ENCODE results near the gene ONECUT1. TPM values are rescaled to one million over a fixed set of nuclear protein-coding genes. Genes with fewer than 3 reads are reported as not detected.

ONECUT1 gene
- total and polyA plus RNA-seq, 5 donors from 2014 or later = not detected

- H3K9me3 ChIP-seq (ENCODE audit: control insufficient read depth in 2 of 2, low read length in 2 of 2) = no peaks in the 10 kb centered on the region
- ATAC-seq (ENCODE audit: low read depth in 2 of 2) (no peak), DNase-seq (no peak)
- no peaks in the 10 kb centered on the region for H3K36me3 Mint-ChIP-seq
- peaks cover 2% of the 10 kb centered on the region for H3K27me3 ChIP-seq (ENCODE audit: control insufficient read depth, insufficient read depth, low read length)
- H3K4me1 Mint-ChIP-seq = no peaks in the 10 kb centered on the region
- no peak overlapping the region for H3K27ac ChIP-seq (ENCODE audit: insufficient read depth, low read length, poor library complexity, severe bottlenecking)
- no peak overlapping the region for H3K4me3 ChIP-seq (ENCODE audit: low read depth, low read length)
- H3K4me3 Mint-ChIP-seq = no peak overlapping the region
- peaks cover 13% of the 10 kb centered on the region for H3K27me3 Mint-ChIP-seq
- H3K36me3 ChIP-seq (ENCODE audit: control insufficient read depth, insufficient read depth, low read length) = no peaks in the 10 kb centered on the region
- H3K4me1 ChIP-seq (ENCODE audit: control insufficient read depth, insufficient read depth, low read length, poor library complexity, severe bottlenecking) = no peaks in the 10 kb centered on the region
- H3K9me3 Mint-ChIP-seq = peaks cover 0 to 1% (median 0%) of the 10 kb centered on the region in 7 donors
- no peak overlapping the region for H3K27ac Mint-ChIP-seq
These were observed 71.6 kb downstream of the ONECUT1 start for GRCh38 chr15:52718551-52718950.

GRCh38 chr15:52717924-52718323 is 72.2 kb downstream of the ONECUT1 start:
- H3K4me3 ChIP-seq (ENCODE audit: low read depth, low read length) = no peak overlapping the region
- DNase-seq (no peak), ATAC-seq (ENCODE audit: low read depth in 2 of 2) (no peak)
- Mint-ChIP-seq H3K9me3 (peaks cover 0 to 1% (median 0%) of the 10 kb centered on the region in 7 donors), H3K27me3 (peaks cover 10% of the 10 kb centered on the region), H3K27ac (no peak overlapping the region), H3K36me3 (no peaks in the 10 kb centered on the region), H3K4me3 (no peak overlapping the region), H3K4me1 (no peaks in the 10 kb centered on the region)
- H3K4me1 ChIP-seq (ENCODE audit: control insufficient read depth, insufficient read depth, low read length, poor library complexity, severe bottlenecking) = no peaks in the 10 kb centered on the region
- no peaks in the 10 kb centered on the region for H3K27me3 ChIP-seq (ENCODE audit: control insufficient read depth, insufficient read depth, low read length)
- no peak overlapping the region for H3K27ac ChIP-seq (ENCODE audit: insufficient read depth, low read length, poor library complexity, severe bottlenecking)
- H3K36me3 ChIP-seq (ENCODE audit: control insufficient read depth, insufficient read depth, low read length) = no peaks in the 10 kb centered on the region
- H3K9me3 ChIP-seq (ENCODE audit: control insufficient read depth in 2 of 2, low read length in 2 of 2) = no peaks in the 10 kb centered on the region

GRCh38 chr15:52717481-52717880 is 72.7 kb downstream of the ONECUT1 start:
- ATAC-seq (ENCODE audit: low read depth in 2 of 2) = no peak
- no peak overlapping the region for H3K27ac ChIP-seq (ENCODE audit: insufficient read depth, low read length, poor library complexity, severe bottlenecking)
- Mint-ChIP-seq H3K36me3 (no peaks in the 10 kb centered on the region), H3K27ac (no peak overlapping the region), H3K27me3 (peaks cover 6% of the 10 kb centered on the region), H3K9me3 (peaks cover 0 to 1% (median 0%) of the 10 kb centered on the region in 7 donors), H3K4me3 (no peak overlapping the region), H3K4me1 (no peaks in the 10 kb centered on the region)
- no peak for DNase-seq
- H3K36me3 ChIP-seq (ENCODE audit: control insufficient read depth, insufficient read depth, low read length) = no peaks in the 10 kb centered on the region
- H3K9me3 ChIP-seq (ENCODE audit: control insufficient read depth in 2 of 2, low read length in 2 of 2) = no peaks in the 10 kb centered on the region
- H3K27me3 ChIP-seq (ENCODE audit: control insufficient read depth, insufficient read depth, low read length) = no peaks in the 10 kb centered on the region
- no peak overlapping the region for H3K4me3 ChIP-seq (ENCODE audit: low read depth, low read length)
- H3K4me1 ChIP-seq (ENCODE audit: control insufficient read depth, insufficient read depth, low read length, poor library complexity, severe bottlenecking) = no peaks in the 10 kb centered on the region

DNA sequence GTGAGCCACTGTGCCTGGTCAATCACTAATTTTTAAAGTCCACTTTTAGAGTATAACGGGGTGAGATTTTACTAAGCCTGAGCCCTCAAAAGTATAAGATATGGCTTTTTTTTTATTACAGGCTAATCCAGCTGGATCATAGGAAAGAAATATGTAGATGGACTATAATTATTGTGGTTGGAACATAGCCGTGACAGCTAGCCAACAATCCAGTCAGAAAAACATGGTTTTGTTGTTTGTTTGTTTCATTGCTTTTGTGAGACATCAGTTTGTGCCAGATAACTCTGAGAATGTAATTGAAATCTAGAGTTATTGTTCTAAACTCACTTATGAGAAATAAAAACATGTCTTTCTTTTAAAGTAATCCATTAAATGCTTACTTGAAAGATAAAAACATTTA is 73.6 kb downstream of the ONECUT1 start:
- Histone ChIP-seq H3K4me3 (ENCODE audit: low read depth, low read length) (no peak overlapping the region), H3K4me1 (ENCODE audit: control insufficient read depth, insufficient read depth, low read length, poor library complexity, severe bottlenecking) (no peaks in the 10 kb centered on the region), H3K36me3 (ENCODE audit: control insufficient read depth, insufficient read depth, low read length) (no peaks in the 10 kb centered on the region), H3K27ac (ENCODE audit: insufficient read depth, low read length, poor library complexity, severe bottlenecking) (no peak overlapping the region), H3K27me3 (ENCODE audit: control insufficient read depth, insufficient read depth, low read length) (no peaks in the 10 kb centered on the region), H3K9me3 (ENCODE audit: control insufficient read depth in 2 of 2, low read length in 2 of 2) (no peaks in the 10 kb centered on the region)
- no peak for ATAC-seq (ENCODE audit: low read depth in 2 of 2)
- peaks cover 6% of the 10 kb centered on the region for H3K27me3 Mint-ChIP-seq
- peaks cover 0 to 1% (median 0%) of the 10 kb centered on the region in 7 donors for H3K9me3 Mint-ChIP-seq
- no peaks in the 10 kb centered on the region for H3K36me3 Mint-ChIP-seq
- DNase-seq = no peak
- H3K27ac Mint-ChIP-seq = no peak overlapping the region
- no peak overlapping the region for H3K4me3 Mint-ChIP-seq
- H3K4me1 Mint-ChIP-seq = peaks cover 0 to 2% (median 0%) of the 10 kb centered on the region in 4 donors

- peaks cover 6% of the 10 kb centered on the region for H3K27me3 Mint-ChIP-seq
- Histone ChIP-seq H3K36me3 (ENCODE audit: control insufficient read depth, insufficient read depth, low read length) (no peaks in the 10 kb centered on the region), H3K27ac (ENCODE audit: insufficient read depth, low read length, poor library complexity, severe bottlenecking) (no peak overlapping the region), H3K4me3 (ENCODE audit: low read depth, low read length) (no peak overlapping the region), H3K4me1 (ENCODE audit: control insufficient read depth, insufficient read depth, low read length, poor library complexity, severe bottlenecking) (no peaks in the 10 kb centered on the region), H3K27me3 (ENCODE audit: control insufficient read depth, insufficient read depth, low read length) (no peaks in the 10 kb centered on the region), H3K9me3 (ENCODE audit: control insufficient read depth in 2 of 2, low read length in 2 of 2) (no peaks in the 10 kb centered on the region)
- DNase-seq (no peak), ATAC-seq (ENCODE audit: low read depth in 2 of 2) (no peak)
- H3K27ac Mint-ChIP-seq = no peak overlapping the region
- H3K4me1 Mint-ChIP-seq = peaks cover 0 to 2% (median 0%) of the 10 kb centered on the region in 4 donors
- no peaks in the 10 kb centered on the region for H3K36me3 Mint-ChIP-seq
- peaks cover 0 to 1% (median 0%) of the 10 kb centered on the region in 7 donors for H3K9me3 Mint-ChIP-seq
- no peak overlapping the region for H3K4me3 Mint-ChIP-seq
These were observed 74.7 kb downstream of the ONECUT1 start for GRCh38 chr15:52715411-52715810.

- H3K27me3 ChIP-seq (ENCODE audit: control insufficient read depth, insufficient read depth, low read length) = no peaks in the 10 kb centered on the region
- Mint-ChIP-seq H3K4me3 (no peak overlapping the region), H3K4me1 (peaks cover 0 to 2% (median 0%) of the 10 kb centered on the region in 4 donors), H3K27ac (no peak overlapping the region), H3K9me3 (peaks cover 0 to 1% (median 0%) of the 10 kb centered on the region in 7 donors), H3K36me3 (no peaks in the 10 kb centered on the region), H3K27me3 (peaks cover 6% of the 10 kb centered on the region)
- ATAC-seq (ENCODE audit: low read depth in 2 of 2) = no peak
- no peak overlapping the region for H3K27ac ChIP-seq (ENCODE audit: insufficient read depth, low read length, poor library complexity, severe bottlenecking)
- H3K4me1 ChIP-seq (ENCODE audit: control insufficient read depth, insufficient read depth, low read length, poor library complexity, severe bottlenecking) = no peaks in the 10 kb centered on the region
- no peak for DNase-seq
- H3K9me3 ChIP-seq (ENCODE audit: control insufficient read depth in 2 of 2, low read length in 2 of 2) = no peaks in the 10 kb centered on the region
- no peaks in the 10 kb centered on the region for H3K36me3 ChIP-seq (ENCODE audit: control insufficient read depth, insufficient read depth, low read length)
- H3K4me3 ChIP-seq (ENCODE audit: low read depth, low read length) = no peak overlapping the region
These were observed 75.2 kb downstream of the ONECUT1 start for GRCh38 chr15:52714968-52715367.

- Mint-ChIP-seq H3K27ac (peak overlapping the region in 1 of 3 donors; percentile 73), H3K9me3 (no peaks in the 10 kb centered on the region), H3K27me3 (peaks cover 20% of the 10 kb centered on the region), H3K4me1 (peaks cover 0 to 2% (median 0%) of the 10 kb centered on the region in 4 donors), H3K4me3 (no peak overlapping the region), H3K36me3 (no peaks in the 10 kb centered on the region)
- Histone ChIP-seq H3K9me3 (ENCODE audit: control insufficient read depth in 2 of 2, low read length in 2 of 2) (no peaks in the 10 kb centered on the region), H3K36me3 (ENCODE audit: control insufficient read depth, insufficient read depth, low read length) (no peaks in the 10 kb centered on the region), H3K4me1 (ENCODE audit: control insufficient read depth, insufficient read depth, low read length, poor library complexity, severe bottlenecking) (no peaks in the 10 kb centered on the region), H3K4me3 (ENCODE audit: low read depth, low read length) (no peak overlapping the region), H3K27ac (ENCODE audit: insufficient read depth, low read length, poor library complexity, severe bottlenecking) (no peak overlapping the region), H3K27me3 (ENCODE audit: control insufficient read depth, insufficient read depth, low read length) (no peaks in the 10 kb centered on the region)
- ATAC-seq (ENCODE audit: low read depth in 2 of 2) (no peak), DNase-seq (no peak)
These were observed 79.3 kb downstream of the ONECUT1 start for GRCh38 chr15:52710708-52711389.

- Mint-ChIP-seq H3K36me3 (no peaks in the 10 kb centered on the region), H3K4me3 (no peak overlapping the region), H3K9me3 (no peaks in the 10 kb centered on the region), H3K4me1 (peaks cover 0 to 2% (median 0%) of the 10 kb centered on the region in 4 donors), H3K27ac (peak overlapping the region in 1 of 3 donors; percentile 73), H3K27me3 (peaks cover 16% of the 10 kb centered on the region)
- DNase-seq (no peak), ATAC-seq (ENCODE audit: low read depth in 2 of 2) (no peak)
- no peak overlapping the region for H3K4me3 ChIP-seq (ENCODE audit: low read depth, low read length)
- H3K9me3 ChIP-seq (ENCODE audit: control insufficient read depth in 2 of 2, low read length in 2 of 2) = no peaks in the 10 kb centered on the region
- H3K36me3 ChIP-seq (ENCODE audit: control insufficient read depth, insufficient read depth, low read length) = no peaks in the 10 kb centered on the region
- H3K27me3 ChIP-seq (ENCODE audit: control insufficient read depth, insufficient read depth, low read length) = no peaks in the 10 kb centered on the region
- H3K4me1 ChIP-seq (ENCODE audit: control insufficient read depth, insufficient read depth, low read length, poor library complexity, severe bottlenecking) = no peaks in the 10 kb centered on the region
- no peak overlapping the region for H3K27ac ChIP-seq (ENCODE audit: insufficient read depth, low read length, poor library complexity, severe bottlenecking)
These were observed 80.0 kb downstream of the ONECUT1 start for GRCh38 chr15:52710050-52710707.
